Neural crest cell (in vitro differentiated cells): ENCODE data around the gene MSGN1. TPM values are rescaled to one million over a fixed set of nuclear protein-coding genes. Genes with fewer than 3 reads are reported as not detected.

ENCODE experiments used
- DNase-seq: peaks from one replicate; pipeline ENCODE4 v3.0.0; 2021; ENCODE audit warnings: low read depth, mixed read lengths, low spot score
- H3K27ac Mint-ChIP-seq: one replicate; pipeline ENCODE4 v1.8.0; 2021; ENCODE audit warnings: mild to moderate bottlenecking, mixed read lengths; ENCODE audit not compliant: unreplicated experiment
- H3K27me3 Mint-ChIP-seq: 2 replicates; pipeline ENCODE4 v1.8.0; 2021; ENCODE audit warnings: low read depth, mild to moderate bottlenecking, mixed read lengths
- H3K36me3 Mint-ChIP-seq: 2 replicates; pipeline ENCODE4 v1.8.0; 2021; ENCODE audit warnings: low read depth, mild to moderate bottlenecking, mixed read lengths
- H3K4me1 Mint-ChIP-seq: 2 replicates; pipeline ENCODE4 v1.8.0; 2021; ENCODE audit warnings: mixed read lengths
- H3K4me3 Mint-ChIP-seq: one replicate; pipeline ENCODE4 v1.8.0; 2021; ENCODE audit warnings: mild to moderate bottlenecking, mixed read lengths
- H3K9me3 Mint-ChIP-seq: 2 replicates; pipeline ENCODE4 v1.8.0; 2021; ENCODE audit warnings: mixed read lengths
- CTCF ChIP-seq: fragments of 200-600 bp; sonication (generic); conservative IDR thresholded peaks from 2 replicates; pipeline ENCODE4 v1.5.0; 2021; ENCODE audit warnings: antibody characterized with exemption, mild to moderate bottlenecking
- total RNA-seq: library from RNA; stranded (reverse); gene quantifications from 2 replicates; pipeline ENCODE4 v1.2.1, GENCODE V29; 2021

Gene MSGN1
- total RNA-seq, 1 donor from 2014 or later, result not detected

GRCh38 chr2:17843457-17843856 is 27.2 kb downstream of the MSGN1 start:
- no peak overlapping the region for H3K27ac Mint-ChIP-seq
- peaks cover 9% of the 10 kb centered on the region for H3K27me3 Mint-ChIP-seq

GRCh38 chr2:17845806-17846205 is 29.5 kb downstream of the MSGN1 start:
- H3K36me3 Mint-ChIP-seq, result no peaks in the 10 kb centered on the region
- H3K4me1 Mint-ChIP-seq, result no peaks in the 10 kb centered on the region
- no peak for TF ChIP-seq CTCF
- H3K27me3 Mint-ChIP-seq, result peaks cover 9% of the 10 kb centered on the region
- no peaks in the 10 kb centered on the region for H3K9me3 Mint-ChIP-seq
- H3K4me3 Mint-ChIP-seq, result no peak overlapping the region
- no peak for DNase-seq
- no peak overlapping the region for H3K27ac Mint-ChIP-seq

More at GRCh38 chr2:17843457-17843856, 27.2 kb downstream of the MSGN1 start:
- no peak for DNase-seq
- no peak for TF ChIP-seq CTCF
- H3K4me1 Mint-ChIP-seq, result no peaks in the 10 kb centered on the region
- no peaks in the 10 kb centered on the region for H3K9me3 Mint-ChIP-seq
- no peaks in the 10 kb centered on the region for H3K36me3 Mint-ChIP-seq
- no peak overlapping the region for H3K4me3 Mint-ChIP-seq

- peaks cover 8% of the 10 kb centered on the region for H3K27me3 Mint-ChIP-seq
- no peaks in the 10 kb centered on the region for H3K36me3 Mint-ChIP-seq
- H3K4me1 Mint-ChIP-seq, result no peaks in the 10 kb centered on the region
- DNase-seq, result no peak
- H3K9me3 Mint-ChIP-seq, result no peaks in the 10 kb centered on the region
- no peak for TF ChIP-seq CTCF
- no peak overlapping the region for H3K27ac Mint-ChIP-seq
- no peak overlapping the region for H3K4me3 Mint-ChIP-seq
These were observed 30.4 kb downstream of the MSGN1 start for GRCh38 chr2:17846676-17847075.

GRCh38 chr2:17847236-17847635 is 31.0 kb downstream of the MSGN1 start:
- TF ChIP-seq CTCF, result no peak
- H3K4me1 Mint-ChIP-seq, result no peaks in the 10 kb centered on the region
- H3K27ac Mint-ChIP-seq, result no peak overlapping the region
- DNase-seq, result no peak
- H3K4me3 Mint-ChIP-seq, result no peak overlapping the region
- no peaks in the 10 kb centered on the region for H3K36me3 Mint-ChIP-seq
- H3K9me3 Mint-ChIP-seq, result no peaks in the 10 kb centered on the region
- H3K27me3 Mint-ChIP-seq, result peaks cover 12% of the 10 kb centered on the region

GRCh38 chr2:17849275-17849674 is 33.0 kb downstream of the MSGN1 start:
- H3K36me3 Mint-ChIP-seq, result no peaks in the 10 kb centered on the region
- H3K27ac Mint-ChIP-seq, result no peak overlapping the region
- peaks cover 13% of the 10 kb centered on the region for H3K27me3 Mint-ChIP-seq
- TF ChIP-seq CTCF, result no peak
- DNase-seq, result no peak
- no peak overlapping the region for H3K4me3 Mint-ChIP-seq
- H3K4me1 Mint-ChIP-seq, result no peaks in the 10 kb centered on the region
- H3K9me3 Mint-ChIP-seq, result no peaks in the 10 kb centered on the region

GRCh38 chr2:17850151-17850550 is 33.9 kb downstream of the MSGN1 start:
- H3K9me3 Mint-ChIP-seq, result no peaks in the 10 kb centered on the region
- H3K27ac Mint-ChIP-seq, result no peak overlapping the region

More at GRCh38 chr2:17850151-17850550, 33.9 kb downstream of the MSGN1 start:
- Mint-ChIP-seq H3K27me3 (peaks cover 20% of the 10 kb centered on the region), H3K36me3 (no peaks in the 10 kb centered on the region), H3K4me3 (no peak overlapping the region), H3K4me1 (no peaks in the 10 kb centered on the region)
- DNase-seq, result no peak
- no peak for TF ChIP-seq CTCF
